Lower lobe of right lung (tissue), 2 donors: ENCODE results near the gene PLEKHA6. TPM values are rescaled to one million over a fixed set of nuclear protein-coding genes. Genes with fewer than 3 reads are reported as not detected.

ENCODE experiments used
- ATAC-seq, 2 donors: fragments of 200-7000 bp; cut with Tn5 transposase; one replicate each; pipeline ENCODE4 v1.9.1; 2020 to 2022; ENCODE audit warnings: mild to moderate bottlenecking in 2 of 2, moderate library complexity in 2 of 2
- DNase-seq: peaks from one replicate; pipeline ENCODE4 v3.0.0-alpha.2; 2020
- H3K27ac ChIP-seq: fragments of 200-600 bp; one replicate; pipeline ENCODE4 v1.8.0; 2022
- H3K27me3 ChIP-seq: fragments of 200-600 bp; one replicate; pipeline ENCODE4 v1.8.0; 2022; ENCODE audit warnings: low read depth
- H3K36me3 ChIP-seq: fragments of 200-600 bp; one replicate; pipeline ENCODE4 v1.8.0; 2022; ENCODE audit warnings: mild to moderate bottlenecking
- H3K4me1 ChIP-seq: fragments of 200-600 bp; one replicate; pipeline ENCODE4 v1.8.0; 2022
- H3K4me3 ChIP-seq: fragments of 200-600 bp; one replicate; pipeline ENCODE4 v1.8.0; 2022; ENCODE audit warnings: mild to moderate bottlenecking
- H3K9me3 ChIP-seq: fragments of 200-600 bp; one replicate; pipeline ENCODE4 v1.8.0; 2022
- intact Hi-C: fragments of 100-400 bp; cut with DNase I; formaldehyde crosslinking; loops from one replicate; pipeline ENCODE4 v1.11.0; 2022
- total RNA-seq: library from RNA; stranded (reverse); fragmentation: NEBNext Ultra II Directional; extraction: Animal tissue kit (Norgen Biotek cat#: 25700); gene quantifications from one replicate; pipeline ENCODE4 v1.2.1, GENCODE V29; 2021
- TF ChIP-seq, protein P1 (sequence below): fragments of 200-600 bp; IDR thresholded peaks from one replicate; pipeline ENCODE4 v1.8.0; 2022; ENCODE audit warnings: antibody characterized with exemption, mild to moderate bottlenecking
- donor health status: DM: no; HTN: yes; CAD: no; lungs with severe emphysema.

Gene PLEKHA6
- total RNA-seq, 1 donor from 2014 or later, result 7.6 TPM

DNA sequence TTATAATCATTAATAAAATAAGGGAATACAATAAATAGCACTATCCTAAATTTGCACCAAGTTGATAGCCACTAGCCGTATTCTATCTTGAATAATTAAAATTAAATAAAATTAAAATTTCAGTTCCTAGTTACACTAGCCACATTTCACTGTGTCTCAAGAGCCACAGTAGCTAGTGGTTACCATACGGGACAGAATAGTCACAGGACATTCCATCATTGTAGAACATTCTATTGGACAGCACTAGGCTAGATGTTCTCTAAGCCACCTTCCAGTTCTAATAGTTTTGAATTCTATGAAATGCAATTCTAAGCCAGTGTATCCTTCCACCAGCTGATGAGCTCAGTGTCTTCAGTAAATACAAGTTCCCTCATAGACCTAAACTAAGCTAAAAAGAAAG is 74.8 kb downstream of the PLEKHA6 start:
- intact Hi-C loops, result no loop called here
- Histone ChIP-seq H3K27me3 (no peaks in the 10 kb centered on the region), H3K27ac (no peak overlapping the region), H3K36me3 (no peaks in the 10 kb centered on the region), H3K9me3 (no peaks in the 10 kb centered on the region), H3K4me3 (no peak overlapping the region), H3K4me1 (peaks cover 40% of the 10 kb centered on the region)
- no peak for DNase-seq
- TF ChIP-seq, protein P1, sequence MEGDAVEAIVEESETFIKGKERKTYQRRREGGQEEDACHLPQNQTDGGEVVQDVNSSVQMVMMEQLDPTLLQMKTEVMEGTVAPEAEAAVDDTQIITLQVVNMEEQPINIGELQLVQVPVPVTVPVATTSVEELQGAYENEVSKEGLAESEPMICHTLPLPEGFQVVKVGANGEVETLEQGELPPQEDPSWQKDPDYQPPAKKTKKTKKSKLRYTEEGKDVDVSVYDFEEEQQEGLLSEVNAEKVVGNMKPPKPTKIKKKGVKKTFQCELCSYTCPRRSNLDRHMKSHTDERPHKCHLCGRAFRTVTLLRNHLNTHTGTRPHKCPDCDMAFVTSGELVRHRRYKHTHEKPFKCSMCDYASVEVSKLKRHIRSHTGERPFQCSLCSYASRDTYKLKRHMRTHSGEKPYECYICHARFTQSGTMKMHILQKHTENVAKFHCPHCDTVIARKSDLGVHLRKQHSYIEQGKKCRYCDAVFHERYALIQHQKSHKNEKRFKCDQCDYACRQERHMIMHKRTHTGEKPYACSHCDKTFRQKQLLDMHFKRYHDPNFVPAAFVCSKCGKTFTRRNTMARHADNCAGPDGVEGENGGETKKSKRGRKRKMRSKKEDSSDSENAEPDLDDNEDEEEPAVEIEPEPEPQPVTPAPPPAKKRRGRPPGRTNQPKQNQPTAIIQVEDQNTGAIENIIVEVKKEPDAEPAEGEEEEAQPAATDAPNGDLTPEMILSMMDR, result no peak
- no peak for ATAC-seq

DNA sequence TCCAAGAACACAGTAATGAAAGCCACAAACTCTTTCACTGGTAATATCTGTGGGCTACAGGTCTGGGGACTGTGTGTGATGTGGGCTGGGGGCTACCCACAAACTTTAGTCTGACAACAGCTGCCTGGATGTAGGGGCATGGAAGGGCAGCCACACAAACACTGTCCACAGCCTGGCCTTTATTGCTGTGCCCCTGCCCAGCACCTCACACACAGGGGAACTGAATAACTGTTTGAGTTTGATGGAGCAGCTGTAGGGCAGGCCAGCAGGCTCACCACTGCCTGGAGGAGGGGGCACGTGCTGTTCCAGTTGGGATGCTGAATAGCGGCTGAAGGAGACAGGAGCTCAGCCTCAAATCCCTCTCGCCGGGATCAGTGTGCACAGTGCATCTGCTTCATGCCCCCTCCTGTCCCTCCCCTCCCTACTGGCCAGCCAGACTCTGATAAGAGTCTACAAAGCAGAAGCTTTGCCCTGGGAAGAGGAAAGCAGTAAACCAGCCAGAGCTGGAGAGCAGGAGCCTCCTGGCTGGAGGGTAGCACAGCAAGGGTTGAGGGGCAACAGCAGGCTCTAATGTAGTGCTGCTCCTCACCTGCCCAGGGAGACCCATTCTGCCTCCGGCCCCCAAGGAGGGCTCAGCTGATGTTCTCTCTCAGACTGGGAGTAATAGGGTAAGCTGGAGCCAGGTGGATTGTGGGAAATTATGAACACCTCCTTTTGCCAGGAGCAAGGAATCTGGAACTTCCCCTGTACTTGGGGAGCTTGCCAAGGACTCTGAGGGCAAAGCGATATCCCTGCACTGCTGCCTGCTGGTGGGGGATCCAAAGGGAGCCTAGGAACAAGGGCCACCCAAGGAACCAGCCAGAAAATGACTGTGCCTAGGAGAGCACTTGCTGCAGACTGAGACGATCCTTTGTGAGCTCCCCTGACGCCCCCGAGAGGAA is 75.7 kb downstream of the PLEKHA6 start:
- Histone ChIP-seq H3K27me3 (no peaks in the 10 kb centered on the region), H3K4me1 (peaks cover 41% of the 10 kb centered on the region), H3K4me3 (no peak overlapping the region), H3K36me3 (no peaks in the 10 kb centered on the region), H3K27ac (no peak overlapping the region), H3K9me3 (no peaks in the 10 kb centered on the region)
- no peak for DNase-seq
- intact Hi-C loops, result no loop called here
- TF ChIP-seq, protein P1, result no peak
- ATAC-seq, result no peak

GRCh38 chr1:204282761-204283221 is 76.9 kb downstream of the PLEKHA6 start:
- intact Hi-C loops, result no loop called here
- H3K4me1 ChIP-seq, result peaks cover 38% of the 10 kb centered on the region
- H3K36me3 ChIP-seq, result no peaks in the 10 kb centered on the region
- H3K27ac ChIP-seq, result no peak overlapping the region
- no peak for ATAC-seq
- H3K9me3 ChIP-seq, result no peaks in the 10 kb centered on the region
- DNase-seq, result no peak
- H3K27me3 ChIP-seq, result no peaks in the 10 kb centered on the region
- TF ChIP-seq, protein P1, result no peak
- H3K4me3 ChIP-seq, result no peak overlapping the region

DNA sequence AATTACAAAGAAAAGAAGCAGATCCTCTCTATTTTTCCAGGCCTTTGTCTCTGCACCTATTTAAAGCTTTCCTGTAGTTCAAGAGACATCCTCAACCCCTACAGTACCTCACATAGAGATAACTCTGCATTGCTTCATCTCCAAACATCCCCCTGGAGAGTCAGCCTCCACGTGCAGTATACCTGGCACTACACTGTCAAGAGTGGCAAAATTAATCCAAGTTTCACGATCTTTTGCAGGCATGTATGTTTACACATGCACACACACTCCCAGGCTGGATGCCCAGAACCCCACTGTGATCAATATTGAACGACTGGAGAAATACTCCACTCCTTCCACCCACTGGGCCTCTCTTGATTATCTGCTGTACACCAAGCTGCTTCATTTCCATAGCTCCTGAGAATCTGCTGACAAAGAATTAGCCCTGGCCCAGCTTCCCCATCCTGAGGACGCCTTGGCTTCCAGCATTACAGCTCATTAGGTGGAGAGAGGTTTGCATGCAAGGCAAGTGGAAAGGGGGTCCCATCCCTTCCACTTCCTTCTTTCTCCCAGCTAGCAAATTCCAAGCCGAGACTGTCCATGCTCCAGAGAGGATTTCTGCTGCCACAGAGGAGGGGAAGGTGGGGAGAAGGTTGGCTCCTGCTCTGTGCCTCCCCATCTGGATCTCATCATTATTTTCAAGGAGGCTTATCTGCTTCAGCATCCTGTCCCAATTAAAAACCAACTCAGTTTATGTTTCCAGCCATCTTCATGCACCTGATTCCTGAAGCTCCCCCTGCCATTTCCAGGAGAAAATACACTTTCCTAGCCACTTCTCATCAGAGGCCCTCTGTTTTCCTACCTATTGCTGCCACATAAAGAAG is 79.4 kb downstream of the PLEKHA6 start:
- ATAC-seq (no peak), DNase-seq (no peak)
- intact Hi-C loops, result no loop called here
- no peaks in the 10 kb centered on the region for H3K27me3 ChIP-seq
- TF ChIP-seq, protein P1, result no peak
- peaks cover 18% of the 10 kb centered on the region for H3K4me1 ChIP-seq
- H3K9me3 ChIP-seq, result no peaks in the 10 kb centered on the region
- H3K36me3 ChIP-seq, result no peaks in the 10 kb centered on the region
- H3K27ac ChIP-seq, result no peak overlapping the region
- no peak overlapping the region for H3K4me3 ChIP-seq

GRCh38 chr1:204278958-204279357 is 80.8 kb downstream of the PLEKHA6 start:
- no peak for DNase-seq
- intact Hi-C loops, result no loop called here
- Histone ChIP-seq H3K4me3 (no peak overlapping the region), H3K4me1 (peaks cover 12% of the 10 kb centered on the region), H3K27me3 (no peaks in the 10 kb centered on the region), H3K36me3 (no peaks in the 10 kb centered on the region), H3K27ac (no peak overlapping the region), H3K9me3 (no peaks in the 10 kb centered on the region)
- ATAC-seq, result no peak
- TF ChIP-seq, protein P1, result no peak
